GM12878 (cell line): ENCODE results near the gene COMMD10. TPM values are rescaled to one million over a fixed set of nuclear protein-coding genes. Genes with fewer than 3 reads are reported as not detected.

ENCODE experiments used
- ATF7 ChIP-seq: fragments of 450-650 bp; IDR thresholded peaks from 2 replicates; pipeline ENCODE4 v1.6.1; 2016; ENCODE audit warnings: low read depth, mild to moderate bottlenecking
- CHD4 ChIP-seq: fragments of 200-600 bp; sonication (generic); IDR thresholded peaks from 2 replicates; pipeline ENCODE4 v1.6.1; 2016; ENCODE audit warnings: mild to moderate bottlenecking
- CREM ChIP-seq: IDR thresholded peaks from 2 replicates; pipeline ENCODE4 v1.6.1; 2014; ENCODE audit warnings: antibody characterized with exemption, low read depth
- EP300 ChIP-seq, 2 experiments: fragments of 150-350 bp in 1 of 2; IDR thresholded peaks; 2 replicates each; pipeline ENCODE4 v1.6.1; 2011 to 2012; ENCODE audit warnings: low read depth in 2 of 2, low read length in 2 of 2, borderline replicate concordance in 1 of 2, improper control_type of control experiment in 1 of 2, inconsistent platforms in 1 of 2; ENCODE audit not compliant: control insufficient read depth in 1 of 2
- IKZF1 ChIP-seq: fragments of 450-650 bp; conservative IDR thresholded peaks from 2 replicates; pipeline ENCODE4 v1.6.1; 2017; ENCODE audit warnings: antibody characterized with exemption, mild to moderate bottlenecking
- IKZF2 ChIP-seq, 2 experiments: fragments of 450-650 bp; IDR thresholded peaks; 2 replicates each; pipeline ENCODE4 v1.6.1; 2017; ENCODE audit warnings: mild to moderate bottlenecking in 2 of 2, moderate library complexity in 2 of 2
- MEF2A ChIP-seq: IDR thresholded peaks from 2 replicates; pipeline ENCODE4 v1.6.1; 2011; ENCODE audit warnings: low read depth, mild to moderate bottlenecking, low read length, moderate library complexity; ENCODE audit not compliant: insufficient read depth
- MTA2 ChIP-seq: fragments of 450-650 bp; IDR thresholded peaks from 2 replicates; pipeline ENCODE4 v1.6.1; 2016; ENCODE audit warnings: low read depth, mild to moderate bottlenecking, moderate library complexity
- MYB ChIP-seq: fragments of 150-350 bp; IDR thresholded peaks from 2 replicates; pipeline ENCODE4 v1.6.1; 2014; ENCODE audit warnings: mild to moderate bottlenecking, low read depth, low read length, borderline replicate concordance
- NBN ChIP-seq: fragments of 450-650 bp; IDR thresholded peaks from 2 replicates; pipeline ENCODE4 v1.6.1; 2016
- RFX5 ChIP-seq: IDR thresholded peaks from 2 replicates; pipeline ENCODE4 v1.6.1; 2011; ENCODE audit warnings: low read depth, low read length, improper control_type of control experiment
- SMARCA5 ChIP-seq: fragments of 450-650 bp; IDR thresholded peaks from 2 replicates; pipeline ENCODE4 v1.6.1; 2017; ENCODE audit warnings: mild to moderate bottlenecking
- SP1 ChIP-seq: IDR thresholded peaks from one replicate; pipeline ENCODE4 v1.6.1; 2011; ENCODE audit warnings: low read depth, low read length
- SPI1 ChIP-seq: IDR thresholded peaks from 2 replicates; pipeline ENCODE4 v1.6.1; 2011; ENCODE audit warnings: low read depth, mild to moderate bottlenecking, low read length, moderate library complexity, borderline replicate concordance; ENCODE audit not compliant: insufficient read depth
- TCF7 ChIP-seq: IDR thresholded peaks from 2 replicates; pipeline ENCODE4 v1.6.1; 2014; ENCODE audit warnings: antibody characterized with exemption, borderline replicate concordance
- ZNF24 ChIP-seq: fragments of 450-650 bp; IDR thresholded peaks from 2 replicates; pipeline ENCODE4 v1.6.1; 2017; ENCODE audit warnings: antibody characterized with exemption, mild to moderate bottlenecking
- ZNF274 ChIP-seq: IDR thresholded peaks from one replicate; pipeline ENCODE4 v1.8.0; 2011; ENCODE audit not compliant: insufficient read length, insufficient read depth
- polyA plus RNA-seq, 11 experiments: library from polyadenylated mRNA; depleted of rRNA in 4 of 11; unstranded in 6 of 11; stranded (reverse) in 5 of 11; fragments of >200 nt; fragmentation: Nextera tagmentation in 4 of 11; fragmentation: Illumina TruSeq in 1 of 11; extraction: Ambion mirVana in 4 of 11; extraction: Trizol in 1 of 11; gene quantifications; 1 replicate in 1 of 11; 2 replicates in 10 of 11; pipeline versions ENCODE4 v1.2.1 to v1.2.3, GENCODE V29; 2011 to 2016; ENCODE audit warnings: inconsistent platforms in 2 of 11, missing spikeins in 2 of 11, low read depth in 1 of 11
- total RNA-seq, 4 experiments: library from RNA; depleted of rRNA in 3 of 4; stranded (reverse); fragments of >200 nt in 3 of 4; fragmentation: Illumina TruSeq in 1 of 4; extraction: Trizol in 1 of 4; gene quantifications; 2 replicates each; pipeline versions ENCODE4 v1.2.1 to v1.2.3, GENCODE V29; 2013 to 2021
- TF ChIP-seq, protein P1 (sequence below): fragments of 450-650 bp; IDR thresholded peaks from 2 replicates; pipeline ENCODE4 v1.6.1; 2017; ENCODE audit warnings: low read depth, mild to moderate bottlenecking, moderate library complexity
- TF ChIP-seq, protein P2 (sequence below): IDR thresholded peaks from 2 replicates; pipeline ENCODE4 v1.6.1; 2012; ENCODE audit warnings: low read depth, low read length, improper control_type of control experiment

The COMMD10 gene
- total and polyA plus RNA-seq, 10 of the 15 experiments (the other 5 are each of a cell fraction or from before 2014, with no cell fraction given): 19.6 to 98.7 (median 28.0) TPM

DNA sequence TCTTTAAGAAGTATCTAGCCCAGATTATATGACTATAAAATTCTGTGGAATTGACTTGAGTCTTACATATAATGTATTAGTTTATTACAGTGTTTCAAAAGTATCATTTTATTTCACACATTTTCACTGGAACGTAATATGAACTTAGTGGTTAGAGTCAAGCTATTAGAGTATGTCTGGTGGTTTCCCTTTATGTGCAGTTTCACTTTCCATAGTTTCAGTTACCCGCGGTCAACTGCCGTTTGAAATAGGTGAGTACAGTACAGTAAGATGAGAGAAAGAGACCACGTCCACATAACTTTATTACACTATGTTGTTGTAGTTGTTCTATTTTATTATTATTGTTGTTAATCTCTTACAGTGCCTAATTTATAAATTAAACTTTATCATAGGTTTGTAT is 50.5 kb downstream of the COMMD10 start (continued):
- TF ChIP-seq SPI1 (no peak), IKZF1 (peak; percentile 42; the same call in 1 of the 2 replicates), IKZF2 (IDR thresholded peaks at IDR 0.05) (peak; percentile 67 to 71; a peak in 3 of 4 replicates), TCF7 (peak; percentile 33; the same call in 1 of the 2 replicates), SP1 (no peak), ATF7 (peak; percentile 58), CHD4 (no peak), EP300 (IDR thresholded peaks at IDR 0.05; ENCODE audit: borderline replicate concordance in 1 of 2, control insufficient read depth in 1 of 2, low read depth in 2 of 2, low read length in 2 of 2) (peak in 1 of 2 experiments; percentile 26; a peak in 1 of 4 replicates), NBN (0 out of 2 replicates have a peak, but pooled peaks have one; percentile 29), ZNF24 (0 out of 2 replicates have a peak, but pooled peaks have one; percentile 14), MTA2 (peak; percentile 66), RFX5 (no peak), MYB (no peak), MEF2A (no peak), SMARCA5 (peak; percentile 74; the same call in 1 of the 2 replicates), ZNF274 (no peak), CREM (peak; percentile 13; the same call in 1 of the 2 replicates)
- TF ChIP-seq, protein P1, sequence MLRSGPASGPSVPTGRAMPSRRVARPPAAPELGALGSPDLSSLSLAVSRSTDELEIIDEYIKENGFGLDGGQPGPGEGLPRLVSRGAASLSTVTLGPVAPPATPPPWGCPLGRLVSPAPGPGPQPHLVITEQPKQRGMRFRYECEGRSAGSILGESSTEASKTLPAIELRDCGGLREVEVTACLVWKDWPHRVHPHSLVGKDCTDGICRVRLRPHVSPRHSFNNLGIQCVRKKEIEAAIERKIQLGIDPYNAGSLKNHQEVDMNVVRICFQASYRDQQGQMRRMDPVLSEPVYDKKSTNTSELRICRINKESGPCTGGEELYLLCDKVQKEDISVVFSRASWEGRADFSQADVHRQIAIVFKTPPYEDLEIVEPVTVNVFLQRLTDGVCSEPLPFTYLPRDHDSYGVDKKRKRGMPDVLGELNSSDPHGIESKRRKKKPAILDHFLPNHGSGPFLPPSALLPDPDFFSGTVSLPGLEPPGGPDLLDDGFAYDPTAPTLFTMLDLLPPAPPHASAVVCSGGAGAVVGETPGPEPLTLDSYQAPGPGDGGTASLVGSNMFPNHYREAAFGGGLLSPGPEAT: peak; percentile 52; the same call in 1 of the 2 replicates
- TF ChIP-seq, protein P2, sequence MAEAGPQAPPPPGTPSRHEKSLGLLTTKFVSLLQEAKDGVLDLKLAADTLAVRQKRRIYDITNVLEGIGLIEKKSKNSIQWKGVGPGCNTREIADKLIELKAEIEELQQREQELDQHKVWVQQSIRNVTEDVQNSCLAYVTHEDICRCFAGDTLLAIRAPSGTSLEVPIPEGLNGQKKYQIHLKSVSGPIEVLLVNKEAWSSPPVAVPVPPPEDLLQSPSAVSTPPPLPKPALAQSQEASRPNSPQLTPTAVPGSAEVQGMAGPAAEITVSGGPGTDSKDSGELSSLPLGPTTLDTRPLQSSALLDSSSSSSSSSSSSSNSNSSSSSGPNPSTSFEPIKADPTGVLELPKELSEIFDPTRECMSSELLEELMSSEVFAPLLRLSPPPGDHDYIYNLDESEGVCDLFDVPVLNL: no peak
